ENCODE measurements around the gene BEST1. TPM values are rescaled to one million over a fixed set of nuclear protein-coding genes. Genes with fewer than 3 reads are reported as not detected.
A peak's percentile ranks its signal among the peaks of the same experiment; 100 is the strongest.

Gene BEST1
- total RNA-seq, 1 experiment from 2014 or later, result 0.13 TPM

DNA sequence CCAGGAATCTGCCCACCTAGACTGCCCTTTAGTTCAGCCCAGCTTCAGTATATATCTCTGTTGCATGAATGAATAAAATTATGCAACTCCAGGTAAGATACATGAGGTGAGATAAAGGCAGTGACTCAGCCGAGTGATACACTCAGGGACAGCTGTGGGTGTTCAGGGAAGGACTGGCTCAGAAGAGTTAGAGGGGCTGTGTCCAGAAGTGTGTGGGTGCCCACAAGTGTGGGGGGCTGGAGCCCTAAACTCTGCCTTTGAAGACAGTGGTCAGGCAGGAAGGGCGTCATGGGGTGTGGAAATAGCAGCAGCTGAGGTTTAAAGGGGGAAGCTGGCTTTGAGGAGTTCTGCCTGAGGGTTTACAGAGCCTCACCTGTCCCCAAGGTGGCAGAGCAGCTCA is 9.0 kb downstream of the BEST1 start:
- POLR2A ChIA-PET, result no interaction called here
- DNase-seq (ENCODE audit: low read depth, low spot score), result no peak
- Histone ChIP-seq H3K4me3 (ENCODE audit: low read depth in 2 of 2, low read length in 2 of 2) (no peak overlapping the region), H3K27ac (ENCODE audit: low read length) (peak overlapping the region; percentile 35; the same call in 1 of the 2 replicates), H3K27me3 (ENCODE audit: control insufficient read depth, insufficient read depth, low read length) (no peaks in the 10 kb centered on the region), H3K9me3 (ENCODE audit: control insufficient read depth, insufficient read depth, low read depth, low read length) (no peaks in the 10 kb centered on the region), H3K36me3 (ENCODE audit: control insufficient read depth, insufficient read depth, low read length) (peaks cover 6% of the 10 kb centered on the region), H3K4me1 (ENCODE audit: control insufficient read depth, insufficient read depth, low read length) (peaks cover 18% of the 10 kb centered on the region)
- in situ Hi-C loops (cut with HindIII; ENCODE audit: low pct_unique_long_range_greater_than_20kb, low sequenced_read_pairs) (no loop called here), intact Hi-C loops (cut with micrococcal nuclease; ENCODE audit: unreplicated experiment) (no loop called here)
- TF ChIP-seq TCF7L2 (IDR thresholded peaks at IDR 0.05; ENCODE audit: low read depth, low read length) (no peak), SIN3A (IDR thresholded peaks at IDR 0.05; ENCODE audit: borderline replicate concordance, insufficient read depth, low read depth, low read length) (no peak), POLR2AphosphoS5 (IDR thresholded peaks at IDR 0.05; ENCODE audit: low read depth, low read length) (no peak)
- TF ChIP-seq, protein P1, sequence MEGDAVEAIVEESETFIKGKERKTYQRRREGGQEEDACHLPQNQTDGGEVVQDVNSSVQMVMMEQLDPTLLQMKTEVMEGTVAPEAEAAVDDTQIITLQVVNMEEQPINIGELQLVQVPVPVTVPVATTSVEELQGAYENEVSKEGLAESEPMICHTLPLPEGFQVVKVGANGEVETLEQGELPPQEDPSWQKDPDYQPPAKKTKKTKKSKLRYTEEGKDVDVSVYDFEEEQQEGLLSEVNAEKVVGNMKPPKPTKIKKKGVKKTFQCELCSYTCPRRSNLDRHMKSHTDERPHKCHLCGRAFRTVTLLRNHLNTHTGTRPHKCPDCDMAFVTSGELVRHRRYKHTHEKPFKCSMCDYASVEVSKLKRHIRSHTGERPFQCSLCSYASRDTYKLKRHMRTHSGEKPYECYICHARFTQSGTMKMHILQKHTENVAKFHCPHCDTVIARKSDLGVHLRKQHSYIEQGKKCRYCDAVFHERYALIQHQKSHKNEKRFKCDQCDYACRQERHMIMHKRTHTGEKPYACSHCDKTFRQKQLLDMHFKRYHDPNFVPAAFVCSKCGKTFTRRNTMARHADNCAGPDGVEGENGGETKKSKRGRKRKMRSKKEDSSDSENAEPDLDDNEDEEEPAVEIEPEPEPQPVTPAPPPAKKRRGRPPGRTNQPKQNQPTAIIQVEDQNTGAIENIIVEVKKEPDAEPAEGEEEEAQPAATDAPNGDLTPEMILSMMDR (IDR thresholded peaks at IDR 0.05), result no peak
- TF ChIP-seq, protein P2, sequence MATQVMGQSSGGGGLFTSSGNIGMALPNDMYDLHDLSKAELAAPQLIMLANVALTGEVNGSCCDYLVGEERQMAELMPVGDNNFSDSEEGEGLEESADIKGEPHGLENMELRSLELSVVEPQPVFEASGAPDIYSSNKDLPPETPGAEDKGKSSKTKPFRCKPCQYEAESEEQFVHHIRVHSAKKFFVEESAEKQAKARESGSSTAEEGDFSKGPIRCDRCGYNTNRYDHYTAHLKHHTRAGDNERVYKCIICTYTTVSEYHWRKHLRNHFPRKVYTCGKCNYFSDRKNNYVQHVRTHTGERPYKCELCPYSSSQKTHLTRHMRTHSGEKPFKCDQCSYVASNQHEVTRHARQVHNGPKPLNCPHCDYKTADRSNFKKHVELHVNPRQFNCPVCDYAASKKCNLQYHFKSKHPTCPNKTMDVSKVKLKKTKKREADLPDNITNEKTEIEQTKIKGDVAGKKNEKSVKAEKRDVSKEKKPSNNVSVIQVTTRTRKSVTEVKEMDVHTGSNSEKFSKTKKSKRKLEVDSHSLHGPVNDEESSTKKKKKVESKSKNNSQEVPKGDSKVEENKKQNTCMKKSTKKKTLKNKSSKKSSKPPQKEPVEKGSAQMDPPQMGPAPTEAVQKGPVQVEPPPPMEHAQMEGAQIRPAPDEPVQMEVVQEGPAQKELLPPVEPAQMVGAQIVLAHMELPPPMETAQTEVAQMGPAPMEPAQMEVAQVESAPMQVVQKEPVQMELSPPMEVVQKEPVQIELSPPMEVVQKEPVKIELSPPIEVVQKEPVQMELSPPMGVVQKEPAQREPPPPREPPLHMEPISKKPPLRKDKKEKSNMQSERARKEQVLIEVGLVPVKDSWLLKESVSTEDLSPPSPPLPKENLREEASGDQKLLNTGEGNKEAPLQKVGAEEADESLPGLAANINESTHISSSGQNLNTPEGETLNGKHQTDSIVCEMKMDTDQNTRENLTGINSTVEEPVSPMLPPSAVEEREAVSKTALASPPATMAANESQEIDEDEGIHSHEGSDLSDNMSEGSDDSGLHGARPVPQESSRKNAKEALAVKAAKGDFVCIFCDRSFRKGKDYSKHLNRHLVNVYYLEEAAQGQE (IDR thresholded peaks at IDR 0.05; ENCODE audit: insufficient read depth in 1 of 2, low read depth in 2 of 2, low read length in 1 of 2), result no peak
- no peak for ATAC-seq
- BruUV-seq (replicated peaks), result no TSS peak
- CTCF ChIA-PET, result no interaction called here

DNA sequence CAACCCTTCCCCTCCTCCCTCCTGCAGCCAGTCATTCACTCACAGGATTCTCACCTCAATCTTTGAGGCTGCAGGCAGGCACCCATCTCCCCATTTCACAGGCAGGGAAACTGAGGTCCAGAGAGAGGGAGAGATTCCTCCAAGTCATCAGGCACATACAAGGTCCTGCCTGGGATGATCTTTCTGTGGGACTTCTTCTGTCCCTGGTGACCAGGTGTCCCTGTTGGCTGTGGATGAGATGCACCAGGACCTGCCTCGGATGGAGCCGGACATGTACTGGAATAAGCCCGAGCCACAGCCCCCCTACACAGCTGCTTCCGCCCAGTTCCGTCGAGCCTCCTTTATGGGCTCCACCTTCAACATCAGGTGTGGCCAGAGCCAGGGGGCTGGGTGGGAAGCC is 9.5 kb downstream of the BEST1 start:
- ChIA-PET CTCF (no interaction called here), POLR2A (no interaction called here)
- Histone ChIP-seq H3K9me3 (ENCODE audit: control insufficient read depth, insufficient read depth, low read depth, low read length) (no peaks in the 10 kb centered on the region), H3K27ac (ENCODE audit: low read length) (no peak overlapping the region), H3K4me3 (ENCODE audit: low read depth in 2 of 2, low read length in 2 of 2) (no peak overlapping the region), H3K4me1 (ENCODE audit: control insufficient read depth, insufficient read depth, low read length) (peaks cover 22% of the 10 kb centered on the region), H3K36me3 (ENCODE audit: control insufficient read depth, insufficient read depth, low read length) (peaks cover 10% of the 10 kb centered on the region), H3K27me3 (ENCODE audit: control insufficient read depth, insufficient read depth, low read length) (no peaks in the 10 kb centered on the region)
- intact Hi-C loops (cut with micrococcal nuclease; ENCODE audit: unreplicated experiment) (no loop called here), in situ Hi-C loops (cut with HindIII; ENCODE audit: low pct_unique_long_range_greater_than_20kb, low sequenced_read_pairs) (no loop called here)
- TF ChIP-seq, protein P1 (IDR thresholded peaks at IDR 0.05), result no peak
- no peak for DNase-seq (ENCODE audit: low read depth, low spot score)
- no peak for ATAC-seq
- no TSS peak for BruUV-seq (replicated peaks)

DNA sequence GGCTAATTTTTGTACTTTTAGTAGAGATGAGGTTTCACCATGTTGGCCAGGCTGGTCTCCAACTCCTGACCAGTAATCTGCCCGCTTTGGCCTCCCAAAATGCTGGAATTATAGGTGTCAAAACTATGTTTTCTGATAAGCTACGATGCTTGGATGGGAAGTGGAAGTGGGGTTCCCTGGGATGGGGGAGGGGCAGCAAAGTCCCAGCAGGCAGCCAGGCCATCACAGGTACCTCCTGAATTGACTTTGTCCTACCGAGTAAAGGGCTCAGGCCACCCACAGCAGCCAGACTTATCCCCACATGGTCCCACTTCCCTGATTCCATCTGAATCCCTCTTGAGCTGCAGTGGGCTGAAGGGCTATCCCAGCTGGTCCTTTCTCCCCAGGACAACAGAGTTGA is 10.4 kb downstream of the BEST1 start:
- H3K4me3 ChIP-seq (ENCODE audit: low read depth in 2 of 2, low read length in 2 of 2), result no peak overlapping the region
- intact Hi-C loops (cut with micrococcal nuclease; ENCODE audit: unreplicated experiment), result no loop called here
- H3K36me3 ChIP-seq (ENCODE audit: control insufficient read depth, insufficient read depth, low read length), result peaks cover 14% of the 10 kb centered on the region
- BruUV-seq (replicated peaks), result no TSS peak
- no peaks in the 10 kb centered on the region for H3K27me3 ChIP-seq (ENCODE audit: control insufficient read depth, insufficient read depth, low read length)
- TF ChIP-seq, protein P1 (IDR thresholded peaks at IDR 0.05), result no peak
- TF ChIP-seq SIN3A (IDR thresholded peaks at IDR 0.05; ENCODE audit: borderline replicate concordance, insufficient read depth, low read depth, low read length) (no peak), TCF7L2 (IDR thresholded peaks at IDR 0.05; ENCODE audit: low read depth, low read length) (no peak), POLR2AphosphoS5 (IDR thresholded peaks at IDR 0.05; ENCODE audit: low read depth, low read length) (no peak)
- TF ChIP-seq, protein P2 (IDR thresholded peaks at IDR 0.05; ENCODE audit: insufficient read depth in 1 of 2, low read depth in 2 of 2, low read length in 1 of 2), result no peak
- H3K4me1 ChIP-seq (ENCODE audit: control insufficient read depth, insufficient read depth, low read length), result peaks cover 30% of the 10 kb centered on the region
- ATAC-seq, result no peak
- ChIA-PET CTCF (no interaction called here), POLR2A (no interaction called here)
- in situ Hi-C loops (cut with HindIII; ENCODE audit: low pct_unique_long_range_greater_than_20kb, low sequenced_read_pairs), result no loop called here
- no peak overlapping the region for H3K27ac ChIP-seq (ENCODE audit: low read length)
- no peak for DNase-seq (ENCODE audit: low read depth, low spot score)
- H3K9me3 ChIP-seq (ENCODE audit: control insufficient read depth, insufficient read depth, low read depth, low read length), result no peaks in the 10 kb centered on the region
